ENCODE data around the gene JMJD1C.
"Not testable (repeated sequence)": the region's sequence is repeated elsewhere in the genome, so short reads cannot be mapped to it uniquely, and the experiment has no call there.

The JMJD1C gene

DNA sequence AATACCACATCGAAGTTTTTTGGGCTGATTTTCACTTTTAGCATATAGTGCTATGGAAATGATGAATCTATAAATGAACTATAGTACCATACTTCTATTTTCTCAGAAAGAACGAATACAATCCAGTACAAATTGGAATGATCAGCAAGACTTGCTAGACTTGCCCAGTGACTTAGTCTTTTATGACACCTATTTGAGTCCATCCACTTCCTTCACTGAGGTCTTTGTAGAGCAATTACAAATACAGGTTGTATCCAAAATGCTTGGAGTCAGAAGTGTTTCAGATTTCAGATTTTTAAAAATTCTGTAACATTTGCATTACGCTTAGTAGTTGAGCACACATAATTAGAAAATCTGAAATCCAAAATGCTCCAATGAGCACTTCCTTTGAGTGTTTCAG, 228.4 kb downstream of the JMJD1C start:
- no peaks in the 10 kb centered on the region for H3K9me3 ChIP-seq (ENCODE audit: insufficient read depth, low read depth, low read length)

DNA sequence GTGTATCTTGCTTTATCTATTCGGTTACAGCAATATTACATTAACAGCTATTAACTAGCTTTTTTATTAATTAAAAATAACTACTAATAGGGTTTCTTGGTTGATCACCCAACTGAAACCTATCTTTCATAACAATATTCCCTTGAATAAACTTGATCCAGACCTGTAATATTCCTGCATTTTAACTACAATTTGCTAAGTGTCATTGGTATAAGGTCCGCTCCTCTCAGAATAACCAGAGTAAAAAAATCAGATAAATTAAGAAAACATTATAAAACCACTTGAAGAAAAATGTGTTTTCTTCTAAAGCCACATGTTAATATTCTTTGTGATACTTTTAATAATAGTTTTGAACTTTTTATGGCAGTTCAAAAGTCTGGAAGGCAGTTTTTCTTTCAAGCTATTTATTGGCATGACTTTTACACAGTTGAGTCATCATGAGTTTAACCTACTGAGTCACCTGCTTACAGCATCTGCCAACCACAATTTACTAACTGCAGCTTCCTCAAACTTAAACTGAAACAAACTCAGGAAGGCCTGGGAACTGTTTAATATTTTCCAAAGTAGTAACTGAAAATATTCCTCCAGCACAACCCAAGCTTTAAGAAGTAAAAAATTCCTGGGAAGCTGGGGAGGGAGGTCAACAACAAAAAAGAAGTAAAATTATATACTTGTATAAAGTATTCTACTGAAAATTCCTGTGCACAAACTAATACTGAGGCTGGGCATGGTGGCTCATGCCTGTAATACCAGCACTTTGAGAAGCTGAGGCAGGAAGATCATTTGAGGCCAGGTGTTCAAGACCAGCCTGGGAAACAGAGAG, 229.5 kb downstream of the JMJD1C start:
- H3F3A ChIP-seq (ENCODE audit: low read depth), result peaks cover 3% of the 10 kb centered on the region; the same call in 1 of the 2 replicates
- H2AFZ ChIP-seq (ENCODE audit: low read length), result no peak overlapping the region
- TF ChIP-seq, protein P1, sequence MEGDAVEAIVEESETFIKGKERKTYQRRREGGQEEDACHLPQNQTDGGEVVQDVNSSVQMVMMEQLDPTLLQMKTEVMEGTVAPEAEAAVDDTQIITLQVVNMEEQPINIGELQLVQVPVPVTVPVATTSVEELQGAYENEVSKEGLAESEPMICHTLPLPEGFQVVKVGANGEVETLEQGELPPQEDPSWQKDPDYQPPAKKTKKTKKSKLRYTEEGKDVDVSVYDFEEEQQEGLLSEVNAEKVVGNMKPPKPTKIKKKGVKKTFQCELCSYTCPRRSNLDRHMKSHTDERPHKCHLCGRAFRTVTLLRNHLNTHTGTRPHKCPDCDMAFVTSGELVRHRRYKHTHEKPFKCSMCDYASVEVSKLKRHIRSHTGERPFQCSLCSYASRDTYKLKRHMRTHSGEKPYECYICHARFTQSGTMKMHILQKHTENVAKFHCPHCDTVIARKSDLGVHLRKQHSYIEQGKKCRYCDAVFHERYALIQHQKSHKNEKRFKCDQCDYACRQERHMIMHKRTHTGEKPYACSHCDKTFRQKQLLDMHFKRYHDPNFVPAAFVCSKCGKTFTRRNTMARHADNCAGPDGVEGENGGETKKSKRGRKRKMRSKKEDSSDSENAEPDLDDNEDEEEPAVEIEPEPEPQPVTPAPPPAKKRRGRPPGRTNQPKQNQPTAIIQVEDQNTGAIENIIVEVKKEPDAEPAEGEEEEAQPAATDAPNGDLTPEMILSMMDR (conservative IDR thresholded peaks at IDR 0.05; ENCODE audit: low read length), result no peak
- no peak for TF ChIP-seq EZH2phosphoT487 (IDR thresholded peaks at IDR 0.05; ENCODE audit: borderline replicate concordance)
- H3K4me3 ChIP-seq (ENCODE audit: low read length, poor library complexity, severe bottlenecking), result peak overlapping the region; percentile 54
- H3K9me3 ChIP-seq (ENCODE audit: insufficient read depth, low read depth, low read length), result no peaks in the 10 kb centered on the region
- peak overlapping the region; percentile 70 for H3K4me2 ChIP-seq (ENCODE audit: low read depth, low read length, poor library complexity, severe bottlenecking)
- peaks cover 53% of the 10 kb centered on the region for H3K4me1 ChIP-seq (ENCODE audit: insufficient read depth, low read length, poor library complexity, severe bottlenecking)
- peak overlapping the region; percentile 55 for H3K9ac ChIP-seq (ENCODE audit: low read depth, low read length, poor library complexity, severe bottlenecking)
- no peaks in the 10 kb centered on the region for H3K36me3 ChIP-seq (ENCODE audit: insufficient read depth, low read length)
- no peaks in the 10 kb centered on the region for H3K27me3 ChIP-seq (ENCODE audit: insufficient read depth, low read length, poor library complexity, severe bottlenecking)
- H3K79me2 ChIP-seq (ENCODE audit: insufficient read depth, low read length), result peaks cover 93% of the 10 kb centered on the region
- no peaks in the 10 kb centered on the region for H3K9me2 ChIP-seq (replicated peaks; ENCODE audit: low read depth, low read length)
- peaks cover 5% of the 10 kb centered on the region for H4K20me1 ChIP-seq (ENCODE audit: insufficient read depth, low read length, poor library complexity, severe bottlenecking)

More for the DNA sequence above, 228.4 kb downstream of the JMJD1C start:
- H3F3A ChIP-seq (ENCODE audit: low read depth), result peaks cover 12% of the 10 kb centered on the region
- TF ChIP-seq, protein P1 (conservative IDR thresholded peaks at IDR 0.05; ENCODE audit: low read length), result no peak
- no peak for TF ChIP-seq EZH2phosphoT487 (IDR thresholded peaks at IDR 0.05; ENCODE audit: borderline replicate concordance)
- H3K9ac ChIP-seq (ENCODE audit: low read depth, low read length, poor library complexity, severe bottlenecking), result peak overlapping the region; percentile 51
- peak overlapping the region; percentile 70 for H3K4me2 ChIP-seq (ENCODE audit: low read depth, low read length, poor library complexity, severe bottlenecking)
- peaks cover 64% of the 10 kb centered on the region for H3K4me1 ChIP-seq (ENCODE audit: insufficient read depth, low read length, poor library complexity, severe bottlenecking)
- H2AFZ ChIP-seq (ENCODE audit: low read length), result no peak overlapping the region
- H3K9me2 ChIP-seq (replicated peaks; ENCODE audit: low read depth, low read length), result no peaks in the 10 kb centered on the region
- peaks cover 93% of the 10 kb centered on the region for H3K79me2 ChIP-seq (ENCODE audit: insufficient read depth, low read length)
- H3K27me3 ChIP-seq (ENCODE audit: insufficient read depth, low read length, poor library complexity, severe bottlenecking), result no peaks in the 10 kb centered on the region
- H3K4me3 ChIP-seq (ENCODE audit: low read length, poor library complexity, severe bottlenecking), result no peak overlapping the region
- no peaks in the 10 kb centered on the region for H3K36me3 ChIP-seq (ENCODE audit: insufficient read depth, low read length)
- peaks cover 7% of the 10 kb centered on the region for H4K20me1 ChIP-seq (ENCODE audit: insufficient read depth, low read length, poor library complexity, severe bottlenecking)

DNA sequence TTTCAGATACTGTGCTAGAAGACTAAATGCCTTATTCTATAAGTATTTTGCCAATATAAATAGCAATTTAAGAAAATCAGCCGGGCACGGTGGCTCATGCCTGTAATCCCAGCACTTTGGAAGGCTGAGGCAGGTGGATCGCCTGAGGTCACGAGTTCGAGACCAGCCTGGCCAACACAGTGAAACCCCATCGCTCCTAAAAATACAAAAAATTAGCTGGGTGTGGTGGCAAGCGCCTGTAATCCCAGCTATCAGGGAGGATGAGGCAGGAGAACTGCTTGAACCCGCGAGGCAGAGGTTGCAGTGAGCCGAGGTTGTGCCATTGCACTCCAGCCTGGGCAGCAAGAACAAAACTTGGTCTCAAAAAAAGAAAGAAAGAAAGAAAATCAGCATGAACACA, 230.6 kb downstream of the JMJD1C start:
- Histone ChIP-seq H3K4me1 (ENCODE audit: insufficient read depth, low read length, poor library complexity, severe bottlenecking) (peaks cover 41% of the 10 kb centered on the region), H3K9ac (ENCODE audit: low read depth, low read length, poor library complexity, severe bottlenecking) (peak overlapping the region; percentile 55), H3K79me2 (ENCODE audit: insufficient read depth, low read length) (peaks cover 94% of the 10 kb centered on the region)
- not testable (repeated sequence) for H4K20me1 ChIP-seq (ENCODE audit: insufficient read depth, low read length, poor library complexity, severe bottlenecking); H3K4me3 ChIP-seq (ENCODE audit: low read length, poor library complexity, severe bottlenecking); H3K4me2 ChIP-seq (ENCODE audit: low read depth, low read length, poor library complexity, severe bottlenecking); H3K36me3 ChIP-seq (ENCODE audit: insufficient read depth, low read length); H3K27me3 ChIP-seq (ENCODE audit: insufficient read depth, low read length, poor library complexity, severe bottlenecking); H3F3A ChIP-seq (ENCODE audit: low read depth); H2AFZ ChIP-seq (ENCODE audit: low read length); H3K9me2 ChIP-seq (replicated peaks; ENCODE audit: low read depth, low read length); H3K9me3 ChIP-seq (ENCODE audit: insufficient read depth, low read depth, low read length)

Measured in Loucy (cell line).